KBM-7 (cell line): Measurements from ENCODE around the gene LDAH.

ENCODE experiments used
- DNase-seq: peaks from one replicate; pipeline ENCODE4 v3.0.0-alpha.2; 2015
- in situ Hi-C: fragments of 300-500 bp; cut with MboI; formaldehyde crosslinking; loops from 2 replicates; pipeline ENCODE4 v1.14.3; 2020; ENCODE audit warnings: low sequenced_read_pairs, low pct_unique_long_range_greater_than_20kb, mixed read lengths

The LDAH gene

GRCh38 chr2:20663196-20664070, 159.5 kb downstream of the LDAH start:
- in situ Hi-C loops = loop anchor here (10.0 kb wide), 1 partner anchor 301 kb away; no protein-coding TSS in a partner anchor

DNA sequence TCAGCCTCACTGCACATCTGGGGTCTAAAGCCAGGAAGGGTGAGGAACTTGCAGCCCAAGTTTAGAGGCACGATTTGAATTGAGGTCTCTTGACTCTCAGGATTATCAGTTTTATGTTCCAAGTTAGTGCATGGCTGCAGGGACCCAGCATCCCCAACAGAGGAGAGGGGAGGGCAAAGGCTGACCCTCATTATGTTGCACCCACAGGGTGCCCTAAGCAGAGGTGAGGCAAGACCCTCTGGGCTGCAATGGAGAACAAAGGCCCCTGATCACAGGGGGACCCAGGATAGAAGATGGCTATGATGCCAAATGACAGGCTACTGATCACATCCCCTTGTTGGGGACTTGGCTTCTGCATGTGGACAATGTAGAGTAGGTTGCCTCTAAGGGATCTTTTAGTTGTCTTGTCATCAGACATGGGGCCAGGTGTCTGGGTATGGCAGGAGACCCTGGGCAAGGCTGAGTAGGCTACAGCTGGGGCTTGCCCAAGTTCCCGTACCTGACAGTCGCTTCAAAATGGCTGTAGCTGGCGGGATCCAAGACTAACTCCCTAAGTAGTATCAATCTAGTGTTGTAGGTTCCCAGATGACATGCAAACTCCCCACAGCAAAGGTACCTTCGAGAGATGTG, 160.5 kb downstream of the LDAH start:
- in situ Hi-C loops = loop anchor here (10.0 kb wide), 1 partner anchor 302 kb away; no protein-coding TSS in a partner anchor
- DNase-seq = no peak

More at GRCh38 chr2:20663196-20664070, 159.5 kb downstream of the LDAH start:
- DNase-seq = no peak

DNA sequence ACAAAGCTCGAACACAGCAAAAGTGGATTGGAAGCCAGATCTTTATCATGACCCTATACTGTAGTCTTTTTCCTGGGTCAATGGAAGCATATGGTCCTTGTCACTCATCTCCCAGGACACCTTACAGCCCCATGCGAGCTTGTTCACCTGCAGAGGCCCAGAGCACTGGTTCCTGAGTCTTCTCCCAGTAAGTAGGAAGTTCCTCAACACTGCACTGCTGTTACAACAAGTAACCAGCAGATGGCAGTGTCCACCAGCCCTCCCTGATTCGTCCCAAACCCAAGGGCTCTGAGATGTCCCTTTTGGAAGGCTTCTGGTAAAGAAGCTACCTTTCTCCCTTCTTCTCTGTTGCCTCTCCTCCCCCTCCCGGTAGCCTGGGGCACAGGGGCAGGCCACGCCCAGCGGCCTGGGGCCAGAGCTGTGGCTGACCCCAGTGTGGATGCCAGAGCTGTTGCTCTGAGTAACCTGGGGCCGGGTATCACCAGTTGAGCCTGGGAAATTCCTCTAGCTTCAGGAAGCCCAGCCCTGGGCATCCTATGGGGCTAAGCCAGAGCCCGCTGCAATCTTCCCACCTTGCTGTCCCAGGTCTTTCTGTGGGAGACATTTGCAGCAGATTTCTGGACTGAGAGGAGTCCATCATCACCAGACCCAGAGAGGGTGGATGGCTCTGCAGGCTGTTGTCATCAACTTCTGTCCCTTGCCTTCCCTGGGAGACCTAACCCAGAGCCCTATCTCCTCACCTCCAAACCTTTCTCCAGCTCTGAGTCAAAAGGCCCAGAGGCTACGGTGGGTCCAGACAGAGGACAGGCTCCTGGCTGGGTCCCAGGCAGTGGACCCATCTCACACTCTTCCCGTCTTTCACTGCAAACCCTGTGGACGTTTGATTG, 161.2 kb downstream of the LDAH start:
- DNase-seq = peak; percentile 86
- in situ Hi-C loops = loop anchor here (10.0 kb wide), 1 partner anchor 303 kb away; no protein-coding TSS in a partner anchor

DNA sequence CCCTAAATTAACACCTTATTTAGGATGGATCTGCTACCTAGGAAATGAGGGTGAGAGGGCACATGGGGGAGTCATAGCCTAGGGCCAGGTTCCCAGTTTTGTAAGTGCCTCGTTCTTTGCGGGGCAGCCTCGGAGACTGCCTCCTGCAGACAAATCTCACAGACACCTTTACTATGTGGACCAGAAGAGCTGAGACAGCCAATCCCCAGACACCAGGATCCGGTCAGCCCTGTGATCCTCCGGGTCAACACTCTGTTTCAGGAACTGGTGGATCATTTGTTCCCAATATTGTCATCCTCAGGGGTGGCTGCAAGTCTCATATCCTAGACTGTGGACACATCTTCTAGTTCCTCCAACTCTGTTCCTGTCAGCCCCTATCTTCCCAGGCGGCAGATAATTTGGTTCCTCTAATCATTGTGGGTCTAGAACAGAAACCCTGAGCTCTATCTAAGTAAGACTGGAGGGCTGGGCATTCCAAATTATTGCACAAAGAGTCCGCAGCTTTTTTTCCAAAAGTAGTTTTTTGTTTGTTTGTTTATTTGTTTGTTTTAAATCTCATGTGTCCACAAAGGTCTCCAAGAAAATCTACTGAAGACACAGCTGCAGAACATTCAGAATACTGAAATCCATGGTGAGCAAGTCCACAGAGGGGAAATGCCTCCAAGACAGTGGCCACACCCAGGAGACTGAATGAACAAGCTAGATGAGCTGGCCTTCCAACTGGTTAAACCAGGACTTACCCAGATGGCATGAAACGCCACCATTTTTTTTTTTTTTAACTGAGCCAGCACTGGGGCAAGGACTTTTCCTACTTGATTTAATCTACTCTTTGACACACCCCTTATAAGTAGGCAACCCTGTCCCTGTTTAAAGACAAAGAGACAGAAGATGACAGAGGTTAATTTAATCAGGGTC, 162.1 kb downstream of the LDAH start:
- no peak for DNase-seq
- in situ Hi-C loops = loop anchor here (10.0 kb wide), 1 partner anchor 304 kb away; no protein-coding TSS in a partner anchor

DNA sequence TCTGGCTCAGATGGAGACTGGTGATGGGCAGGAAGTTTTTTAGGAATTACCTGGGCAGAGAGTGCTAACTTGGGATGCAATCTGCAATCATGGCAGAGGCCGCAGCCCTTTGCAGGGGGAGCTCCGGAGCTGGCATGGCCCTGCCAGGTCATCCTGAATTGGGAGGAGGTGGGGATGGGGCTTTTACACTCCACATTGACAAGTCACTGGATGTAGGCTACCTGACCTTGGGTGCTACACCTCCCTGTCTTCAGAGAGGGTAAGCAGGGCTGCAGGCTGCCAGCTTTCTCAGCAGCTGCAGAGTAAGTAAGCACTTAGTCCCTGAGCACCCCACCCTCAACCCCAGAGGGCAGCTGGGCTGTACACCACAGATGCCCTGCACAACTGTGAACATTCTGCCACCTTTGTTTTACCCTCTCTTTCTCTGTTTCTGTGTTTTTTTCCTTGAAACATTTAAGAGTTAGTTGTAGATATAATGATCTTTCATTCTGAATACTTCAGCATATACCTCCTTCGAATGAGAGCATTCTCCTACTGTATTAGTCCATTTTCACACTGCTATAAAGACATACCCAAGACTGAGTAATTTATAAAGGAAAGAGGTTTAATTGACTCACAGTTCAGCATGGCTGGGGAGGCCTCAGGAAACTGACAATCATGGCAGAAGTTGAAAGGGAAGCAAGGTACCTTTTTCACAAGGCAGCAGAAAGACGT, 165.2 kb downstream of the LDAH start:
- DNase-seq = no peak
- in situ Hi-C loops = no loop called here

GRCh38 chr2:20656561-20656960, 166.3 kb downstream of the LDAH start:
- no peak for DNase-seq
- in situ Hi-C loops = no loop called here

DNA sequence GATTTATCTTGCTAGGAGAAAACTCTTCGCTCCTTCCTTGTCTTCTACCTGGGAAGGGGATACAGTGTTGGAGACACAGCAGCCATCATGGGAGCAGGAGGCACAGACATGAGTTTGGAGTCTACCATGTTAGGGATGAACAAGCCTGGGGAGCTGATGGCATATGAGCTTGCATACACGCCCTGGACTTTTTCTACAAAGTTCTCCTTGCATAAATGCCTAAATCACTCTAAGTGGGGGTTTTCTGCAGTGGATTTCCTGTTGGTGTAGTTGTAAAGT, 168.4 kb downstream of the LDAH start:
- DNase-seq = no peak
- in situ Hi-C loops = no loop called here

- in situ Hi-C loops = no loop called here
- DNase-seq = peak; percentile 64
Observed at GRCh38 chr2:20653695-20654534, 169.0 kb downstream of the LDAH start.

DNA sequence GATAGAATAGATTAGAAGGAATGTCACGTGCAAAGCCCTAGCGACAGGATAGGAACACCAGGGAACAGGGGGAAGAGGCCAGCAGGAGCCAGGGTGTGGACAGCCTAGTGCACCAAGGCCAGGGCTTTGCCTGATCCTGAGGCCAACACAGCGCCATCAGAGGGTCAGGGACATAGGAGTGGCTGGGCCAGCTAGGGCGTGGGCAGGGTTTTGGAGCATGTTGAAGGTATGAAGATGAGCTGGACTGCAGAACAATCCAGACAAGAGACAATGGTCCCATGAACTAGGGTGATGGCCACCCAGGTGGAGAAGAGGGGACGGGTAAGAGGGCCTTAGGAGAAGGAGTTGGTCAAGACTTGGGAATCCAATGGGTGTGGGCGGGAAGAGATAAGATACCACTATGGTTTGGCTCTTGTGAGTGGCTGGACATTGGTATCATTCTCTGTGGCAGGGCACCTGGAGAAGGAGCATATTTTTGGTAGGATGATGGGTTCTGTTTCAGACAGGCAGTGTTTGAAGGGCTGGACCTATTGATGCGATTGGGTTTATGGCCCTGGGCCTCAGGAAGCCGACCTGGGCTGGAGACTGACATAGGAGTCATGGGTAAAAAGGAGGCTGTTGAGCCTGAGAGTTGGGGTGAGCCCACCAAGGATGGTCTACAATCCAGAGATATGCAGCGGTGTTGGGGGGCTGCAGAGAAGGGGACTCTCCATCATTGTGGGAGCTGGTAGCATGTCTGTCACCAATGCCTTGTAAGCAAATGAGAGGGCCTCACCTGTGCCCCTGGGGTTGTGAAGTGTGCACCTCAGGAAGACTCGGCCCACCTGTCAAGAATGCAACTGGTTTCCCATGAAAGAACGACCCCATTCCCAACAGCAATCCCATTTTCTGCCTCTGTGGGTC, 170.0 kb downstream of the LDAH start:
- in situ Hi-C loops = no loop called here
- no peak for DNase-seq

DNA sequence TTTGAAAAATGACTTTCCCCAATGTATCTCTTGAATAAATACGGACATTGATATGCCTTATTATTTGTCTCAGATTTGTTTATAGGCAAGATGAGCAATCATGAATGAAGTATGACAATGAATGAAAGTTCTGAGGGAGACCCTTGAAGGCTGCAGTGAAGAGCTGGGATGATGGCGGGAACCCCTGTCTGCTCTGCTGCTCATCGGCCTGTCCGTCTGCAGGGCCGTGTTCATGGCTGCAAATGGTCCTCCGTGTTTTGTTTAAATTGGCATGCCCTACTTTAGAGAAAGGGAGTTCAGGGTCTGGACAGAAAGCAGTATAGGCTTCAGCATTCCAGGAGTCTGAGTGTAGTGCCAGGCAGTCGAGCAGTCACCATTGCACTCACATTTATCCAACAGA, 170.8 kb downstream of the LDAH start:
- DNase-seq = no peak
- in situ Hi-C loops = no loop called here

- in situ Hi-C loops = no loop called here
- DNase-seq = no peak
Observed at GRCh38 chr2:20651731-20652099, 171.2 kb downstream of the LDAH start.

- peak; percentile 87 for DNase-seq
- in situ Hi-C loops = no loop called here
Observed at GRCh38 chr2:20650877-20651730, 171.8 kb downstream of the LDAH start, which contains the start of gene HS1BP3. Gene HS1BP3, minus strand, starts transcription at chr2:20651098. Its CDS starts 35 bp downstream, at chr2:20651063.

DNA sequence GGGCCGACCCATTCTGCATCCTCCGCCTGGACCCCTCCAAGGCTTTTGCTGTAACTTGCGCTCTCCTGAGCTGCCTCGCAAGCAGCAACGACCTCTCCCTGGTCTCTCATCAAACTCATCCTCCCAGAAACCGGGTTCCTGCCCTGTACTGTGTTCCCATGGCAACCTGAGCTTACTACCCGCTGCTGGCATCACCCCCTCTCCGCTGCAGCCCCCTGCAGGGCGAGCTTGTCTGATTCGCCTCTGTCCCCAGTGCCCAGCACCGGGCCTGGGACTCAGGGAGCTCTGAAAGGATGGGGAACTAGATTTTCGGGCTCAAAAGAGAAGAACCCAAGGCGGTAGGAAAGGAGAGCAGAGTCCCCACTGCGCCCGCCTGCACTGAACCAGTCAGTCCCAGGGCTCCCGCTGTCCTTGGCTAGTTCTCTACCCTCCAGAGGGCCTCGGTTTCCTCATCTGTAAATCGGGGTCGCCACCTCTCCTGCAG, 172.5 kb downstream of the LDAH start:
- no peak for DNase-seq
- in situ Hi-C loops = no loop called here

GRCh38 chr2:20649976-20650375, 172.9 kb downstream of the LDAH start:
- DNase-seq = no peak
- in situ Hi-C loops = loop anchor here (25.0 kb wide), 1 partner anchor 538 kb away; no protein-coding TSS in a partner anchor

- in situ Hi-C loops = loop anchor here (25.0 kb wide), 1 partner anchor 537 kb away; no protein-coding TSS in a partner anchor
- DNase-seq = no peak
Observed at GRCh38 chr2:20649576-20649975, 173.3 kb downstream of the LDAH start.
